ENCODE results near the gene OLR1. TPM values are rescaled to one million over a fixed set of nuclear protein-coding genes. Genes with fewer than 3 reads are reported as not detected.
A peak's percentile ranks its signal among the peaks of the same experiment; 100 is the strongest.

OLR1 gene
- total RNA-seq, 2 experiments from 2014 or later, result not detected

GRCh38 chr12:10121278-10121677 lies 50.7 kb downstream of the OLR1 start:
- Histone ChIP-seq H3K27me3 (ENCODE audit: control insufficient read depth in 1 of 2, insufficient read depth in 2 of 2, low read length in 2 of 2) (no peaks in the 10 kb centered on the region), H3K36me3 (ENCODE audit: insufficient read depth, low read length) (no peaks in the 10 kb centered on the region), H3K4me3 (ENCODE audit: low read length) (no peak overlapping the region), H3K9me3 (ENCODE audit: control insufficient read depth in 1 of 2, insufficient read depth in 1 of 2, low read length in 2 of 2) (no peaks in the 10 kb centered on the region), H3K4me1 (ENCODE audit: insufficient read depth, low read length) (no peaks in the 10 kb centered on the region), H3K27ac (ENCODE audit: low read depth in 1 of 2, low read length in 2 of 2) (no peak overlapping the region)
- no peaks in the 10 kb centered on the region for H3K36me3 Mint-ChIP-seq (ENCODE audit: low read depth)
- DNase-seq (peak in 2 of 14 experiments; percentile 24 to 28), ATAC-seq (ENCODE audit: poor library complexity) (no peak)
- ChIA-PET CTCF (no interaction called here), POLR2A (no interaction called here)
- no peaks in the 10 kb centered on the region for H3K9me3 Mint-ChIP-seq
- no peak overlapping the region for H3K4me3 Mint-ChIP-seq
- TF ChIP-seq CTCF (IDR thresholded peaks at IDR 0.05), result no peak
- no peaks in the 10 kb centered on the region for H3K4me1 Mint-ChIP-seq (ENCODE audit: low read depth)
- intact Hi-C loops (cut with DNase I, micrococcal nuclease), result no loop called here
- no peak overlapping the region for H3K27ac Mint-ChIP-seq
- H3K27me3 Mint-ChIP-seq, result no peaks in the 10 kb centered on the region

GRCh38 chr12:10119066-10119465 lies 52.9 kb downstream of the OLR1 start:
- no peak overlapping the region for H3K27ac ChIP-seq (ENCODE audit: low read depth in 1 of 2, low read length in 2 of 2)
- H3K36me3 ChIP-seq (ENCODE audit: insufficient read depth, low read length), result no peaks in the 10 kb centered on the region
- no peak overlapping the region for H3K4me3 ChIP-seq (ENCODE audit: low read length)
- Mint-ChIP-seq H3K36me3 (ENCODE audit: low read depth) (no peaks in the 10 kb centered on the region), H3K4me3 (no peak overlapping the region), H3K27me3 (no peaks in the 10 kb centered on the region), H3K9me3 (no peaks in the 10 kb centered on the region), H3K4me1 (ENCODE audit: low read depth) (no peaks in the 10 kb centered on the region), H3K27ac (no peak overlapping the region)
- no peak for ATAC-seq (ENCODE audit: poor library complexity)
- no peaks in the 10 kb centered on the region for H3K27me3 ChIP-seq (ENCODE audit: control insufficient read depth in 1 of 2, insufficient read depth in 2 of 2, low read length in 2 of 2)
- CTCF ChIA-PET, result interaction anchor here (1.2 kb wide), 1 partner anchor 11 kb away, joined by 3 read pairs; the partner anchor contains the start of gene CLEC7A
- no peaks in the 10 kb centered on the region for H3K4me1 ChIP-seq (ENCODE audit: insufficient read depth, low read length)
- intact Hi-C loops (cut with DNase I, micrococcal nuclease), result no loop called here
- POLR2A ChIA-PET, result no interaction called here
- H3K9me3 ChIP-seq (ENCODE audit: control insufficient read depth in 1 of 2, insufficient read depth in 1 of 2, low read length in 2 of 2), result no peaks in the 10 kb centered on the region
- DNase-seq, result peak in 1 of 14 experiments; percentile 30
- TF ChIP-seq CTCF (IDR thresholded peaks at IDR 0.05), result no peak

GRCh38 chr12:10115890-10116289 lies 56.0 kb downstream of the OLR1 start:
- Mint-ChIP-seq H3K4me1 (ENCODE audit: low read depth) (no peaks in the 10 kb centered on the region), H3K27me3 (peaks cover 4% of the 10 kb centered on the region), H3K9me3 (peaks cover 1% of the 10 kb centered on the region), H3K36me3 (ENCODE audit: low read depth) (no peaks in the 10 kb centered on the region), H3K4me3 (no peak overlapping the region), H3K27ac (no peak overlapping the region)
- no peaks in the 10 kb centered on the region for H3K4me1 ChIP-seq (ENCODE audit: insufficient read depth, low read length)
- peaks cover 0 to 7% of the 10 kb centered on the region in 2 experiments for H3K9me3 ChIP-seq (ENCODE audit: control insufficient read depth in 1 of 2, insufficient read depth in 1 of 2, low read length in 2 of 2)
- no peaks in the 10 kb centered on the region for H3K27me3 ChIP-seq (ENCODE audit: control insufficient read depth in 1 of 2, insufficient read depth in 2 of 2, low read length in 2 of 2)
- CTCF ChIA-PET, result no interaction called here
- intact Hi-C loops (cut with DNase I, micrococcal nuclease), result no loop called here
- no peaks in the 10 kb centered on the region for H3K36me3 ChIP-seq (ENCODE audit: insufficient read depth, low read length)
- TF ChIP-seq CTCF (IDR thresholded peaks at IDR 0.05), result no peak
- POLR2A ChIA-PET, result no interaction called here
- DNase-seq (no peak), ATAC-seq (ENCODE audit: poor library complexity) (no peak)
- H3K4me3 ChIP-seq (ENCODE audit: low read length), result no peak overlapping the region
- no peak overlapping the region for H3K27ac ChIP-seq (ENCODE audit: low read depth in 1 of 2, low read length in 2 of 2)

Data from CD4-positive, alpha-beta T cell (primary cell).